ENCODE measurements around the gene ENTHD1. TPM values are rescaled to one million over a fixed set of nuclear protein-coding genes. Genes with fewer than 3 reads are reported as not detected.

The ENTHD1 gene
- total RNA-seq, 1 donor from 2014 or later, result not detected

DNA sequence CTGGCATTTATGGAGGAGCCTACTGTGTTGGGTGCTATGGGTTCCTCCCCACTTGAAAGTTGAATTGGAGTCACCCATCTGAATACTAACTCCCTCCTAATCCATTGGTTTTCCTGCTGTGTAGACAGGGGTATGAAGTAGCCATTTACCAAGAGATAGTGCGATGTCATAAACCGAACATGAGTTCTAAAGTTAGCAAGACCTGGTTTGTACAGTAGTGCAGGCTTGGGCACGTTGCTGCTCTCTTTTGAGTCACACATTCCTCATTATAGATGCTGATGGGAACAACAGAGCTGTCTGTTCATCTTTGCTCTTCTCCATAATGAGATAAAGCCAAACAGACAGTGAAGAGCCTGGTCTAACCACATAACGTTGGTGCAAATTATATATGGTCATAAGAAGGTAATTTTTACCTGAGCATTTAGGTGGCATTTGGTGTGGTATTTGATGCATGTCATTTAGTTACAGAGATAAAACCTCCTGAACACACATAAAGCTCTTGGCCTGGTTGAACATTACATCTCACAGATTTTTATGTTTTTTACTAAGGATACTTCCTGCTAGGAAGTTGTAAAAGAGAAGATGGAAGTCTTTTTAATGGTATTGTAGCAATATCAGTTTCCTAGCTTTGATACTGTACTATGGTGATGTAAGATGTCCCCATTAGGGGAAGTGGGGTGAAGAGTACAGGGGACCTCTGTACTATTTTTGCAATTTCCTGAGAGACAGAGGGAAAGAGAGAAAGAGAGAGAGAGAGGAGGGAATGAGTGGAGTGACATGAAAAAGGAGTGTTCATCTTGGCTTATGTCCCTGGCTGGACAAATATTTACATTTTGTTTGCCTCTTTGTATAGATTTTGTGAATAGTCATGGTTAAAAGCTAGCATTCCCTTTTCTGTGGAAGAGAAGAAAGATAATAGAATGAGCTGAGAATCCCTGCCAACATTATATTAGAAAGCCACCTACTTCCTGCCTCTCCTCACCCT is 35.3 kb upstream of the ENTHD1 start:
- DNase-seq, result no peak
- Mint-ChIP-seq H3K27me3 (ENCODE audit: unreplicated experiment) (no peaks in the 10 kb centered on the region), H3K27ac (ENCODE audit: unreplicated experiment) (no peak overlapping the region), H3K4me3 (ENCODE audit: unreplicated experiment) (no peak overlapping the region), H3K4me1 (ENCODE audit: low read depth, unreplicated experiment) (peaks cover 2% of the 10 kb centered on the region), H3K36me3 (ENCODE audit: unreplicated experiment) (no peaks in the 10 kb centered on the region), H3K9me3 (ENCODE audit: unreplicated experiment) (peaks cover 2% of the 10 kb centered on the region)
- TF ChIP-seq, protein P1, sequence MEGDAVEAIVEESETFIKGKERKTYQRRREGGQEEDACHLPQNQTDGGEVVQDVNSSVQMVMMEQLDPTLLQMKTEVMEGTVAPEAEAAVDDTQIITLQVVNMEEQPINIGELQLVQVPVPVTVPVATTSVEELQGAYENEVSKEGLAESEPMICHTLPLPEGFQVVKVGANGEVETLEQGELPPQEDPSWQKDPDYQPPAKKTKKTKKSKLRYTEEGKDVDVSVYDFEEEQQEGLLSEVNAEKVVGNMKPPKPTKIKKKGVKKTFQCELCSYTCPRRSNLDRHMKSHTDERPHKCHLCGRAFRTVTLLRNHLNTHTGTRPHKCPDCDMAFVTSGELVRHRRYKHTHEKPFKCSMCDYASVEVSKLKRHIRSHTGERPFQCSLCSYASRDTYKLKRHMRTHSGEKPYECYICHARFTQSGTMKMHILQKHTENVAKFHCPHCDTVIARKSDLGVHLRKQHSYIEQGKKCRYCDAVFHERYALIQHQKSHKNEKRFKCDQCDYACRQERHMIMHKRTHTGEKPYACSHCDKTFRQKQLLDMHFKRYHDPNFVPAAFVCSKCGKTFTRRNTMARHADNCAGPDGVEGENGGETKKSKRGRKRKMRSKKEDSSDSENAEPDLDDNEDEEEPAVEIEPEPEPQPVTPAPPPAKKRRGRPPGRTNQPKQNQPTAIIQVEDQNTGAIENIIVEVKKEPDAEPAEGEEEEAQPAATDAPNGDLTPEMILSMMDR (IDR thresholded peaks at IDR 0.05; ENCODE audit: partially characterized antibody, unreplicated experiment), result no peak

DNA sequence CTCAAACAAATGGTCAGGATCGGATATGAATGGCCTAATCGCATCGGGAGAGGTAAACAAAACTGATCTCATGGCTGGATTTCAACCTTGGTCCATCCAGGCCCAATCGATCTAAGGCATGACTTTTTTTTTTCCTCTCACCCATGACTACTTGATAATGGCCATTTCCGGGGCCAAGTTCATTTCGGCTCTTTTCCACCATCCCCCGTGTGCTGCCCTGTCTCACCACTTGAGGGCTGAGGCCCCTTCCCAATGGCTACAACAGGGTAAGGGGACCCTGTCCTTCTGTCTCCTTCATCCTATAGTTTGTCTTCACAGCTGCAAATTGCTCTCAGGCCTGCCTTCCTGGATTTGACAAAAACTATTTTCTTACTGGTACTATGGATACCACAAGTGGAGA is 34.0 kb upstream of the ENTHD1 start:
- Mint-ChIP-seq H3K9me3 (ENCODE audit: unreplicated experiment) (no peaks in the 10 kb centered on the region), H3K27ac (ENCODE audit: unreplicated experiment) (no peak overlapping the region), H3K27me3 (ENCODE audit: unreplicated experiment) (no peaks in the 10 kb centered on the region), H3K4me3 (ENCODE audit: unreplicated experiment) (no peak overlapping the region), H3K36me3 (ENCODE audit: unreplicated experiment) (no peaks in the 10 kb centered on the region), H3K4me1 (ENCODE audit: low read depth, unreplicated experiment) (peaks cover 2% of the 10 kb centered on the region)
- TF ChIP-seq, protein P1 (IDR thresholded peaks at IDR 0.05; ENCODE audit: partially characterized antibody, unreplicated experiment), result peak; percentile 22
- no peak for DNase-seq

DNA sequence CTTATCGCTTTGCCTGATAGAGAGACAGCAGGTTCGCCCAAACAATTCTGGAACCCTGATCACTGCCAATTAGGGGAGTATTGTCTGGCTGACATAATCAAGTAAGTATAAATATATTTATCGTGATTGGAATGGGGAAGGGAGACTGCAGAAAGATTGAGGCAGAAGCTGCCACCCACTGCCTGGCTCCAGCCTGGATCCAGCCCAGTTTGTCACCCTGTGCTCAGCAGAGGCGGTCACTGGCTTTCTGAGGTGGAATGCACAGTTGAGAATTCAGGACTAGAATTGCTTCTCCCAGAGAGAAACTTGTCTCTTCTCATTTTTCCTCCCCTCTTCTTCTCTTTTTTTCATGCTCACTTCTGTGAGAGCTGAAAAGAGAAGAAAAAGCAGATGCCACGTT is 33.2 kb upstream of the ENTHD1 start:
- DNase-seq, result no peak
- Mint-ChIP-seq H3K4me3 (ENCODE audit: unreplicated experiment) (no peak overlapping the region), H3K36me3 (ENCODE audit: unreplicated experiment) (no peaks in the 10 kb centered on the region), H3K27me3 (ENCODE audit: unreplicated experiment) (no peaks in the 10 kb centered on the region), H3K4me1 (ENCODE audit: low read depth, unreplicated experiment) (peaks cover 2% of the 10 kb centered on the region), H3K9me3 (ENCODE audit: unreplicated experiment) (peaks cover 1% of the 10 kb centered on the region), H3K27ac (ENCODE audit: unreplicated experiment) (no peak overlapping the region)
- TF ChIP-seq, protein P1 (IDR thresholded peaks at IDR 0.05; ENCODE audit: partially characterized antibody, unreplicated experiment), result no peak

DNA sequence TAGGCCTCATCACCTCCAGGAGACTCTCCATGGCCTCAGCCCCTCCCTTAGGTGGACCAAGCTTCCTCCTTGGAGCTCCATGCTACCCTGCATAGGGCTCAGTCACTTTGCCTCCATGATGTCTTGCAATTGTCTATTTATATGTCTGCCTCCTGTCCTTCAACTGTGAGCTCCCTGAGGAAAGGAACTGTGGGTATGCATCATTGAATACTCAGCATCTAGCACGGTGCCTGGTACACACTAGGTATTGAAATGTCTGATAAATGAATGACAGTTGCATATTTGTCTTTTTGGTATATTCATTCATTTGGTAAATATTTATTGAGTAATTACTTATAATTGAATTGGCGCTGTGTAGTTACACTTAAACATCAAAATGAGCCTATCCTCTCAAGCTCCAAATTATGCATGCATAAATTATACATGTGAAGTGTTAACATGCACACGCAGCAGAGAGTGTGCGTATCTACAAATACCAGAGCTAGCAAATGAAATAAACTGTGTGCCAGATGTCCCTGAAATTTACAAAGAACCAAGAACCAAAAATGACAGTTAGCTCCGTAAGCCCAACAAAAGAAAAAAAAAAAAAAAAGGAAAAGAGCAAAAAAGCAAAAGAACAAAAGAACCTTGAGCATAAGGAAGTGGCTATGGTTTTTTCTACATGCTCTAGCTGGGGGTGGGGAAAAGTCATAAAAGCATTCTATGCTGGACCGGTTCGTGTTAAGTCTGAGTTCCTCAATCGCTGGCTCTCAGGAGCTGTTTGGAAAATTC is 32.5 kb upstream of the ENTHD1 start:
- H3K9me3 Mint-ChIP-seq (ENCODE audit: unreplicated experiment), result peaks cover 1% of the 10 kb centered on the region
- H3K4me1 Mint-ChIP-seq (ENCODE audit: low read depth, unreplicated experiment), result peaks cover 2% of the 10 kb centered on the region
- TF ChIP-seq, protein P1 (IDR thresholded peaks at IDR 0.05; ENCODE audit: partially characterized antibody, unreplicated experiment), result no peak
- no peaks in the 10 kb centered on the region for H3K27me3 Mint-ChIP-seq (ENCODE audit: unreplicated experiment)
- H3K4me3 Mint-ChIP-seq (ENCODE audit: unreplicated experiment), result no peak overlapping the region
- H3K36me3 Mint-ChIP-seq (ENCODE audit: unreplicated experiment), result no peaks in the 10 kb centered on the region
- DNase-seq, result no peak
- no peak overlapping the region for H3K27ac Mint-ChIP-seq (ENCODE audit: unreplicated experiment)

Data from glutamatergic neuron (in vitro differentiated cells).